Measurements from ENCODE around the gene EIF3CL. TPM values are rescaled to one million over a fixed set of nuclear protein-coding genes. Genes with fewer than 3 reads are reported as not detected.
"Not testable (repeated sequence)": the region's sequence is repeated elsewhere in the genome, so short reads cannot be mapped to it uniquely, and the experiment has no call there.

Gene EIF3CL
- total and polyA plus RNA-seq, 3 donors from 2014 or later = 59.6 to 324 (median 279) TPM

DNA sequence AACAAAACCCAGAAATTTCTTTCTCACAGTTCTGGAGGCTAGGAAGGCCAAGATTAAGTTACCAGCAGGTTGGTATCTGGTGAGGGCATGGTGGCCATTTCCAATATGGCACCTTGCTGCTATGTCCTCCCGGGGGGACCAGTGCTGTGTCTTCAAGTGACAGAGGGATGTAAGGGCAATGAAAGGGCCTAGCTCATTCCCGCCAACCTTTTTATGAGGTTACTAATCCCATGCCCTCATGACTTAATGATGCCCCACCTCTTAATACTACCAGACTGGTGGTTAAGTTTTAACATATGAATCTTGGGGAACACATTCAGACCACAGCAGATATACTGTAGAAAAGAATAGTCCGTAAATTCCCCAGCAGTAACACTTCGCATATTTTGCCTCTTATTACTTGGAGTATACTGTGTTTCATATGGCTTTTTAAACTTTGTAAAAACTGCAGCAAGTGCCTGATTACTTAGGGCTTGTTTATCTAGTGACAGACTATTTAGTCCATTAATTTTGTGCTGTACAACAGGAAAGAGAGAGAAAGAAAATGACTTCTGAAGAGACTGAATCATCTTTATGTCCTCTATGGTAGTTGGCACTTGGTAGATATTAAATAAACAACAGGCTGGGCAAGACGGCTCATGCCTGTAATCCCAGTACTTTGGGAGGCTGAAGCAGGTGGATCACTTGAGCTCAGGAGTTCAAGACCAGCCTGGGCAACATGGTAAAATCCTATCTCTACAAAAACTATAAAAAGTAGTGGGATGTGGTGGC is 66.5 kb downstream of the EIF3CL start:
- H3K9me3 ChIP-seq; H3K27me3 ChIP-seq; intact Hi-C loops (cut with DNase I; ENCODE audit: low total_unique reads); H3K4me3 ChIP-seq; H3K4me1 ChIP-seq; DNase-seq; H3K27ac ChIP-seq; H3K36me3 ChIP-seq (ENCODE audit: low read depth, missing control alignments): not testable (repeated sequence)
- WGBS, 2 donors = 76 to 85% methylated on average over 3 to 5 of the region's 5 CpGs

DNA sequence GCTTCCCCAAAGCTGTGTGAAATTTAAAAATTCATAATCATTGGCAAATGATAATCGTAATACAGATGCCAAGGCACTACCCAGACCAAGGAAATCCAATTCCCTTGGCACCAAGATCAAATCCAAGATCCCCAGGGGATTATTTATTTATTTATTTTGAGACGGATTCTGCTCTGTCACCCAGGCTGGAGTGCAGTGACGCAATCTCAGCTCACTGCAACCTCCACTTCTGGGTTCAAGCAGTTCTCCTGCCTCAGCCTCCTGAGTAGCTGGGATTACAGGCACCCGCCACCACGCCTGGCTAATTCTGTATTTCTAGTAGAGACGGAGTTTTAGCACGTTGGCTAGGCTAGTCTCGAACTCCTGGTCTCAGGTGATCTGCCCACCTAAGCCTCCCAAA is 68.0 kb downstream of the EIF3CL start:
- intact Hi-C loops (cut with DNase I; ENCODE audit: low total_unique reads); DNase-seq; H3K27ac ChIP-seq; H3K4me3 ChIP-seq; H3K9me3 ChIP-seq; H3K4me1 ChIP-seq; H3K36me3 ChIP-seq (ENCODE audit: low read depth, missing control alignments); H3K27me3 ChIP-seq: not testable (repeated sequence)
- 89 to 97% methylated on average over 8 of the region's 8 CpGs for WGBS, 2 donors

DNA sequence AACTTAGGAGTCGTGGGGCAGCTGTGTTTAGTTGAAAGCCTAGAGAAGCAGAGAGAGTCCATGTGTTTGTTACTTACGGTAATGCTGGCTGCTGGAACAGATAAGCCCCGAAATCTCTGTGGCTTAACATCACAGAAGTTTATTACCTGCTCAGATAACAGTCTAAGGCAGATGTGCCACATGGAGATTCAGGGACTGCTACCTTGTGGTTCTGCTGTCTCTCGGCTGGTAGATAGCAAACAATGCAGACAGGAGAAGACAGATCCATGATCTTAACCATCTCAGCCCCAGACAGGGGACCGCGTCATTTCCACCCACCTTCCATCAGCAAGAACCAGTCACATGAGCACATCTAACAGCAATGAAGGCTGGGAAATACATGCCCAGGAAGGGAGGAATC is 71.0 kb downstream of the EIF3CL start:
- H3K9me3 ChIP-seq; H3K27me3 ChIP-seq; DNase-seq; H3K27ac ChIP-seq; H3K4me3 ChIP-seq; H3K4me1 ChIP-seq; H3K36me3 ChIP-seq (ENCODE audit: low read depth, missing control alignments); intact Hi-C loops (cut with DNase I; ENCODE audit: low total_unique reads): not testable (repeated sequence)
- WGBS, 2 donors = 61 to 64% methylated on average over 5 to 6 of the region's 6 CpGs

DNA sequence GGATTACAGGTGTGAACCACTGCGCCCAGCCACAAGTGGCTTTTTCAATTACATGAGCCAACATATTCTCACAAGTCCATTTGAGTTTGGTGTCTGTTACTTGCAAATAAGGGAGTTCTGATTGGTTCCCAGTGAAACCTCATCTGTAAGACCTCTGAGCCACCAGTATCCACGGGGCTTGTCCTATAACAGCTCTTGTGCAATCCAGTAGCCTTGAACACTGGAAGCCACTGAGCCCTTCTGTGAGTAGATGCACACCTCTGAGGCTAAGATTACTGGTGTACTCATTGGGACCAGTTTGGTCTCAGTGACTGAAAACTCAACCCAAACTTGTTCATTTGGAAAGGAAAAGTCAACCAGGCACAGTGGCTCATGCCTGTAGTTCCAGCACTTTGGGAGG is 72.7 kb downstream of the EIF3CL start:
- H3K4me3 ChIP-seq; H3K36me3 ChIP-seq (ENCODE audit: low read depth, missing control alignments); H3K9me3 ChIP-seq; H3K27me3 ChIP-seq; DNase-seq; H3K4me1 ChIP-seq; intact Hi-C loops (cut with DNase I; ENCODE audit: low total_unique reads); H3K27ac ChIP-seq: not testable (repeated sequence)
- WGBS, 2 donors = 71 to 81% methylated on average over 2 of the region's 2 CpGs

DNA sequence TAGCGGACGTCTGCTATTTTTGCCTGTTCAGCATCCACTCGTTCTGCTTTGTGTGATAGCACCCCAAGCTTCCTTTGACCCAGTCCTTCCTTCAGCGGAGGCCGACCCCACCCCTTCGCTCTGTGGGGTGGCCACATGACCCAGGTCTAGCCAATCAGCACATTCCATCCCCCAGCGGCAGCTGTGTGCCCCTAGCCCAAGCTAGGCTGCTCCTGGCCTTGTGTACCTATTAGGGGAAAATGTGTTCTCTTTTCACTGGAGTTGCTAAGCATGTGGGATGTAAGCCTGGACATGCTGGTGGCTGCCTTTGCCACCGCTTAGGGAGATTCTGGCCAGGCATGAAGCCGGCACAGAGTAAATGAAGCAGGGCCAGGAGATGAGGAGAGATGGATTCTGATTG is 73.4 kb downstream of the EIF3CL start:
- DNase-seq; H3K9me3 ChIP-seq; H3K36me3 ChIP-seq (ENCODE audit: low read depth, missing control alignments); H3K4me1 ChIP-seq; H3K27me3 ChIP-seq; intact Hi-C loops (cut with DNase I; ENCODE audit: low total_unique reads); H3K4me3 ChIP-seq; H3K27ac ChIP-seq: not testable (repeated sequence)
- WGBS, 2 donors = 38 to 42% methylated on average over 9 of the region's 9 CpGs

Small RNAs within 50 kb of the gene (microRNA-seq; reads per million reads assigned to microRNA genes)
- 0 reads per million in 2 donors for gene MIR6862-1 (ENCODE audit: borderline number of aligned reads in 2 of 2, borderline replicate concordance in 1 of 2)

Small RNAs within 50 kb of the gene (small RNA-seq; reads per million reads assigned to genes)
- gene AC138904.2 (0 reads per million in 2 donors), gene MIR6862-1 (0 reads per million in 2 donors)

Other genes with a start within 250 kb of the EIF3CL start
- 100 to 1,000 TPM; 238 to 283 TPM for gene XPO6, start 191.9 kb downstream of the EIF3CL start, total RNA-seq
- 216 TPM for gene XPO6, start 191.9 kb downstream of the EIF3CL start, polyA plus RNA-seq (ENCODE audit: insufficient read depth, low read depth, low replicate concordance)
- 1 to 10 TPM; 4.6 to 8.1 TPM for gene SBK1, start 111.3 kb downstream of the EIF3CL start, total RNA-seq
- gene SBK1, start 111.3 kb downstream of the EIF3CL start, polyA plus RNA-seq (ENCODE audit: insufficient read depth, low read depth, low replicate concordance) = 4.1 TPM
- 10 to 100 TPM; 16.7 to 36.3 TPM for gene NPIPB6, start 40.3 kb downstream of the EIF3CL start, total RNA-seq
- gene NPIPB6, start 40.3 kb downstream of the EIF3CL start, polyA plus RNA-seq (ENCODE audit: insufficient read depth, low read depth, low replicate concordance) = 47.5 TPM
- gene NPIPB7, start 68.5 kb upstream of the EIF3CL start, total RNA-seq = 10 to 100 TPM in 1 of 2 donors, 1 to 10 TPM in 1; 2.0 to 10.5 TPM
- 25.3 TPM for gene NPIPB7, start 68.5 kb upstream of the EIF3CL start, polyA plus RNA-seq (ENCODE audit: insufficient read depth, low read depth, low replicate concordance)
- 10 to 100 TPM; 25.4 to 50.2 TPM for gene CLN3, start 88.2 kb upstream of the EIF3CL start, total RNA-seq
- 23.3 TPM for gene CLN3, start 88.2 kb upstream of the EIF3CL start, polyA plus RNA-seq (ENCODE audit: insufficient read depth, low read depth, low replicate concordance)
- 1 to 10 TPM; 2.1 to 3.1 TPM for gene APOBR, start 90.8 kb upstream of the EIF3CL start, total RNA-seq
- 2.9 TPM for gene APOBR, start 90.8 kb upstream of the EIF3CL start, polyA plus RNA-seq (ENCODE audit: insufficient read depth, low read depth, low replicate concordance)
- 1 to 10 TPM in 1 of 2 donors, not detected in 1; 1.8 TPM for gene IL27, start 103.0 kb upstream of the EIF3CL start, total RNA-seq
- gene IL27, start 103.0 kb upstream of the EIF3CL start, polyA plus RNA-seq (ENCODE audit: insufficient read depth, low read depth, low replicate concordance) = 1.1 TPM
- 10 to 100 TPM; 38.0 to 46.6 TPM for gene NUPR1, start 135.1 kb upstream of the EIF3CL start, total RNA-seq
- 159 TPM for gene NUPR1, start 135.1 kb upstream of the EIF3CL start, polyA plus RNA-seq (ENCODE audit: insufficient read depth, low read depth, low replicate concordance)
- gene SGF29, start 150.1 kb upstream of the EIF3CL start, total RNA-seq = 10 to 100 TPM; 82.3 to 94.5 TPM
- 76.7 TPM for gene SGF29, start 150.1 kb upstream of the EIF3CL start, polyA plus RNA-seq (ENCODE audit: insufficient read depth, low read depth, low replicate concordance)
- 1 to 10 TPM; 1.1 to 2.5 TPM for gene SULT1A2, start 193.2 kb upstream of the EIF3CL start, total RNA-seq
- gene SULT1A2, start 193.2 kb upstream of the EIF3CL start, polyA plus RNA-seq (ENCODE audit: insufficient read depth, low read depth, low replicate concordance) = 0.96 TPM
- gene SULT1A1, start 206.2 kb upstream of the EIF3CL start, total RNA-seq = 10 to 100 TPM; 34.9 to 42.6 TPM
- 50.9 TPM for gene SULT1A1, start 206.2 kb upstream of the EIF3CL start, polyA plus RNA-seq (ENCODE audit: insufficient read depth, low read depth, low replicate concordance)
- gene NPIPB8, start 234.2 kb upstream of the EIF3CL start, total RNA-seq = 10 to 100 TPM in 1 of 2 donors, 1 to 10 TPM in 1; 5.8 to 11.5 TPM
- 13.5 TPM for gene NPIPB8, start 234.2 kb upstream of the EIF3CL start, polyA plus RNA-seq (ENCODE audit: insufficient read depth, low read depth, low replicate concordance)